ENCODE measurements around the gene CYLD.

- TF ChIP-seq CTCF (IDR thresholded peaks at IDR 0.05) (no peak), POLR2A (IDR thresholded peaks at IDR 0.05) (no peak)
Measured at GRCh38 chr16:50818380-50818779, 76.5 kb downstream of the CYLD start.

All from heart left ventricle (tissue), 13 donors.